GM12878 (cell line): ENCODE measurements around the gene RBM43. TPM values are rescaled to one million over a fixed set of nuclear protein-coding genes. Genes with fewer than 3 reads are reported as not detected.

ENCODE experiments used
- ATAC-seq: fragments of 200-7000 bp; cut with Tn5 transposase; 3 replicates; pipeline ENCODE4 v1.9.1; 2020; ENCODE audit warnings: mild to moderate bottlenecking, moderate library complexity
- BruUV-seq: library from RNA; stranded (reverse); fragments of 400-500 nt; replicated peaks from 2 replicates; lab custom pipeline; 2021; lab: Mats Ljungman, UMichigan
- CTCF ChIA-PET: fragments of 300-600 bp; sonication (Branson Sonifier 250); formaldehyde crosslinking; extraction: SDS; loops from one replicate; lab custom pipeline; 2021; ENCODE audit warnings: inconsistent platforms; lab: Yijun Ruan, JAX
- POLR2A ChIA-PET: fragments of 350-600 bp; formaldehyde crosslinking; extraction: SDS; loops from one replicate; lab custom pipeline; 2021; ENCODE audit warnings: inconsistent platforms; lab: Charles Lee
- RAD21 ChIA-PET: fragments of 300-600 bp; sonication (Branson Sonifier 250); formaldehyde crosslinking; loops from one replicate; lab custom pipeline; 2023; ENCODE audit warnings: antibody characterized with exemption; ENCODE audit not compliant: unreplicated experiment; lab: Charles Lee
- SMC1A ChIA-PET: fragments of 300-600 bp; sonication (Branson Sonifier 250); formaldehyde crosslinking; loops from one replicate; lab custom pipeline; 2023; ENCODE audit not compliant: unreplicated experiment, uncharacterized antibody; lab: Charles Lee
- DNase-seq: peaks from one replicate; pipeline ENCODE4 v3.0.0-alpha.2; 2011; ENCODE audit warnings: low read depth, low spot score
- FAIRE-seq: peaks from 3 replicates; lab custom pipeline; 2011; peaks lifted over from hg19 to GRCh38; lab: Jason Lieb, UNC
- H2AFZ ChIP-seq: 2 replicates; pipeline ENCODE4 v1.6.0; 2011; ENCODE audit warnings: low read depth, low read length, control low read depth; ENCODE audit not compliant: control insufficient read depth
- H3K27ac ChIP-seq: 2 replicates; pipeline ENCODE4 v1.5.1; 2011; ENCODE audit warnings: control low read depth; ENCODE audit not compliant: control insufficient read depth, insufficient read depth
- H3K27me3 ChIP-seq, 2 experiments: replicated peaks in 1 of 2; 2 replicates each; pipeline versions ENCODE4 v1.6.0 to v1.6.1; 2011; ENCODE audit warnings: low read length in 1 of 2; ENCODE audit not compliant: control insufficient read depth in 2 of 2, insufficient read depth in 2 of 2
- H3K36me3 ChIP-seq, 2 experiments: 2 replicates each; pipeline ENCODE4 v1.5.1; 2011; ENCODE audit warnings: low read length in 1 of 2; ENCODE audit not compliant: control insufficient read depth in 2 of 2, insufficient read depth in 2 of 2
- H3K4me1 ChIP-seq: 2 replicates; pipeline ENCODE4 v1.6.1; 2011; ENCODE audit warnings: mild to moderate bottlenecking, low read length, moderate library complexity, mixed read lengths; ENCODE audit not compliant: control insufficient read depth, insufficient read depth
- H3K4me2 ChIP-seq: 2 replicates; pipeline ENCODE4 v1.6.0; 2011; ENCODE audit warnings: control low read depth; ENCODE audit not compliant: control insufficient read depth, insufficient read depth
- H3K4me3 ChIP-seq: fragments of 200-600 bp; sonication (generic); 2 replicates; pipeline ENCODE4 v1.5.1; 2016
- H3K79me2 ChIP-seq: 2 replicates; pipeline ENCODE4 v1.6.0; 2011; ENCODE audit warnings: low read length; ENCODE audit not compliant: control insufficient read depth, insufficient read depth
- H3K9ac ChIP-seq: 2 replicates; pipeline ENCODE4 v1.8.0; 2011; ENCODE audit warnings: low read length, control low read depth, mixed read lengths; ENCODE audit not compliant: control insufficient read depth, insufficient read depth
- H3K9me3 ChIP-seq: replicated peaks from 3 replicates; pipeline ENCODE4 v1.5.1; 2011; ENCODE audit warnings: mild to moderate bottlenecking, low read length; ENCODE audit not compliant: control insufficient read depth, insufficient read depth
- H4K20me1 ChIP-seq: 2 replicates; pipeline ENCODE4 v1.6.0; 2011; ENCODE audit not compliant: control insufficient read depth, insufficient read depth
- ATF3 ChIP-seq: IDR thresholded peaks from 2 replicates; pipeline ENCODE4 v1.6.1; 2011; ENCODE audit warnings: low read depth, mild to moderate bottlenecking, low read length, moderate library complexity, borderline replicate concordance; ENCODE audit errors: extremely low read depth
- CREM ChIP-seq: IDR thresholded peaks from 2 replicates; pipeline ENCODE4 v1.6.1; 2014; ENCODE audit warnings: antibody characterized with exemption, low read depth
- EED ChIP-seq: sonication (generic); IDR thresholded peaks from 2 replicates; pipeline ENCODE4 v1.6.1; 2016; ENCODE audit warnings: antibody characterized with exemption, low read depth
- NFYB ChIP-seq: IDR thresholded peaks from 2 replicates; pipeline ENCODE4 v1.6.1; 2011; ENCODE audit warnings: low read depth, mild to moderate bottlenecking, low read length, improper control_type of control experiment, moderate library complexity; ENCODE audit not compliant: insufficient read depth
- USF1 ChIP-seq: IDR thresholded peaks from 2 replicates; pipeline ENCODE4 v1.6.1; 2011; ENCODE audit warnings: borderline replicate concordance, low read depth, mild to moderate bottlenecking, moderate library complexity, mixed read lengths, low read length; ENCODE audit not compliant: insufficient read depth; ENCODE audit errors: extremely low read length
- ZNF592 ChIP-seq: fragments of 450-650 bp; IDR thresholded peaks from 2 replicates; pipeline ENCODE4 v1.6.1; 2017; ENCODE audit warnings: mild to moderate bottlenecking, moderate library complexity
- WGBS: methylation state at CpG from one replicate; pipeline ENCODE4 v1.1.6; 2016; ENCODE audit warnings: low lambda C conversion rate; ENCODE audit not compliant: insufficient replicate concordance, insufficient coverage; ENCODE audit errors: missing lambda C conversion rate; 5-methylcytosine and 5-hydroxymethylcytosine counted together
- in situ Hi-C: fragments of 300-500 bp; cut with MboI; formaldehyde crosslinking; loops from 9 replicates; pipeline ENCODE4 v1.14.3; 2018; ENCODE audit warnings: mixed read lengths
- intact Hi-C: fragments of 100-400 bp; cut with micrococcal nuclease; formaldehyde crosslinking; loops from one replicate; pipeline ENCODE4 v1.14.2; 2022; ENCODE audit not compliant: unreplicated experiment
- polyA plus RNA-seq, 11 experiments: library from polyadenylated mRNA; depleted of rRNA in 4 of 11; unstranded in 6 of 11; stranded (reverse) in 5 of 11; fragments of >200 nt; fragmentation: Nextera tagmentation in 4 of 11; fragmentation: Illumina TruSeq in 1 of 11; extraction: Ambion mirVana in 4 of 11; extraction: Trizol in 1 of 11; gene quantifications; 1 replicate in 1 of 11; 2 replicates in 10 of 11; pipeline versions ENCODE4 v1.2.1 to v1.2.3, GENCODE V29; 2011 to 2016; ENCODE audit warnings: inconsistent platforms in 2 of 11, missing spikeins in 2 of 11, low read depth in 1 of 11
- total RNA-seq, 4 experiments: library from RNA; depleted of rRNA in 3 of 4; stranded (reverse); fragments of >200 nt in 3 of 4; fragmentation: Illumina TruSeq in 1 of 4; extraction: Trizol in 1 of 4; gene quantifications; 2 replicates each; pipeline versions ENCODE4 v1.2.1 to v1.2.3, GENCODE V29; 2013 to 2021
- TF ChIP-seq, protein P1 (sequence below): fragments of 450-650 bp; IDR thresholded peaks from 2 replicates; pipeline ENCODE4 v1.6.1; 2016; ENCODE audit warnings: mild to moderate bottlenecking

Gene RBM43
- total and polyA plus RNA-seq, 10 of the 15 experiments (the other 5 are each of a cell fraction or from before 2014, with no cell fraction given), result 0.86 to 5.3 (median 2.6) TPM

GRCh38 chr2:151299920-151300539 lies 38.4 kb upstream of the RBM43 start:
- DNase-seq (no peak), ATAC-seq (no peak), FAIRE-seq (no peak)
- Histone ChIP-seq H3K9ac (no peak overlapping the region), H3K79me2 (no peaks in the 10 kb centered on the region), H3K27ac (no peak overlapping the region), H3K36me3 (no peaks in the 10 kb centered on the region), H3K4me3 (no peak overlapping the region), H3K4me2 (no peak overlapping the region), H3K9me3 (no peaks in the 10 kb centered on the region; the same call in 2 of the 3 replicates), H3K4me1 (no peaks in the 10 kb centered on the region), H3K27me3 (no peaks in the 10 kb centered on the region), H2AFZ (no peak overlapping the region), H4K20me1 (no peaks in the 10 kb centered on the region)
- no TSS peak for BruUV-seq
- ChIA-PET POLR2A (no interaction called here), RAD21 (no interaction called here), CTCF (no interaction called here), SMC1A (interaction anchor here (1.5 kb wide), 1 partner anchor 7 kb away, joined by 4 read pairs; no protein-coding TSS in a partner anchor)
- TF ChIP-seq ATF3 (no peak), CREM (no peak), EED (no peak), NFYB (no peak), ZNF592 (no peak), USF1 (no peak)
- TF ChIP-seq, protein P1, sequence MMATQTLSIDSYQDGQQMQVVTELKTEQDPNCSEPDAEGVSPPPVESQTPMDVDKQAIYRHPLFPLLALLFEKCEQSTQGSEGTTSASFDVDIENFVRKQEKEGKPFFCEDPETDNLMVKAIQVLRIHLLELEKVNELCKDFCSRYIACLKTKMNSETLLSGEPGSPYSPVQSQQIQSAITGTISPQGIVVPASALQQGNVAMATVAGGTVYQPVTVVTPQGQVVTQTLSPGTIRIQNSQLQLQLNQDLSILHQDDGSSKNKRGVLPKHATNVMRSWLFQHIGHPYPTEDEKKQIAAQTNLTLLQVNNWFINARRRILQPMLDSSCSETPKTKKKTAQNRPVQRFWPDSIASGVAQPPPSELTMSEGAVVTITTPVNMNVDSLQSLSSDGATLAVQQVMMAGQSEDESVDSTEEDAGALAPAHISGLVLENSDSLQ, result no peak
- WGBS, result 92% methylated on average over 6 of the region's 6 CpGs
- in situ Hi-C loops, result loop anchor here (25.0 kb wide), 2 partner anchors 112 to 1412 kb away; partner anchors contain the start of genes ARL6IP6, PRPF40A and RIF1
- intact Hi-C loops, result no loop called here
